NCI-H1694 treated with DMSO at 0.1 percent for 48 hours (cell line): ENCODE measurements around the gene TUBGCP2.

ENCODE experiments used
- DNase-seq: peaks from one replicate; lab custom pipeline; 2025; lab: John Stamatoyannopoulos, UW

The TUBGCP2 gene, protein sequence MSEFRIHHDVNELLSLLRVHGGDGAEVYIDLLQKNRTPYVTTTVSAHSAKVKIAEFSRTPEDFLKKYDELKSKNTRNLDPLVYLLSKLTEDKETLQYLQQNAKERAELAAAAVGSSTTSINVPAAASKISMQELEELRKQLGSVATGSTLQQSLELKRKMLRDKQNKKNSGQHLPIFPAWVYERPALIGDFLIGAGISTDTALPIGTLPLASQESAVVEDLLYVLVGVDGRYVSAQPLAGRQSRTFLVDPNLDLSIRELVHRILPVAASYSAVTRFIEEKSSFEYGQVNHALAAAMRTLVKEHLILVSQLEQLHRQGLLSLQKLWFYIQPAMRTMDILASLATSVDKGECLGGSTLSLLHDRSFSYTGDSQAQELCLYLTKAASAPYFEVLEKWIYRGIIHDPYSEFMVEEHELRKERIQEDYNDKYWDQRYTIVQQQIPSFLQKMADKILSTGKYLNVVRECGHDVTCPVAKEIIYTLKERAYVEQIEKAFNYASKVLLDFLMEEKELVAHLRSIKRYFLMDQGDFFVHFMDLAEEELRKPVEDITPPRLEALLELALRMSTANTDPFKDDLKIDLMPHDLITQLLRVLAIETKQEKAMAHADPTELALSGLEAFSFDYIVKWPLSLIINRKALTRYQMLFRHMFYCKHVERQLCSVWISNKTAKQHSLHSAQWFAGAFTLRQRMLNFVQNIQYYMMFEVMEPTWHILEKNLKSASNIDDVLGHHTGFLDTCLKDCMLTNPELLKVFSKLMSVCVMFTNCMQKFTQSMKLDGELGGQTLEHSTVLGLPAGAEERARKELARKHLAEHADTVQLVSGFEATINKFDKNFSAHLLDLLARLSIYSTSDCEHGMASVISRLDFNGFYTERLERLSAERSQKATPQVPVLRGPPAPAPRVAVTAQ

DNA sequence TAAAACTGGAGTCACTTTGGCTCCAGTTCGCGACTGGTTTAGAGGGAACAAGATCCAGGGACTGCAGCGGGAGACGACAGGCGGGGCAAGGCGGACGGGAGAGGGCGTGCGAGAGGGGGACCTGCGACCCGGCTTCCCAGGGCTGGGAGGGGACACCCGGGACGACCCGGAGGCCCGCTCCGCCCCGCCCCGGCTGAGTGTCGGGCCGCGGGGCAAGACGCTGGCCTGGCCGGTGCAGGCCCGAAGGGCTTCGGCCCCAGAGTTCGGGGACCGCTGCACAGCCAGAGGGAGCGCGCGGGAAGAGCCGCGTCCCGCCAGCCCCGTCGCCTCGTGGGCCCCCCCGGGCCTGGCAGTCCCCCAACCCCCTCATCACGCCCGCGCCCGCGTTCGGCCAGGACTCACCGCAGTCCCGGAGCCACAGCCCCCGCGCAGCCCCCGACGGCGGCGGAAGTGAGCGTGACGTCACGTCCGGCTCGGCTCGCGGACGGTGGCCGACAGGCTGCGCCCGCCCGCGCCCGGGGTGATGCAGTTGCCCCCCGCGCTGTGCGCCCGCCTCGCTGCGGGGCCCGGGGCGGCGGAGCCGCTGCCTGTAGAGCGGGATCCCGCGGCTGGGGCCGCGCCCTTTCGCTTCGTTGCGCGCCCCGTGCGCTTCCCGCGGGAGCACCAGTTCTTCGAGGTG is at the start of gene TUBGCP2, which contains the start of gene ZNF511:
Gene TUBGCP2, minus strand, starts transcription at position 452 of the 679 bp plus-strand sequence. CDS start 5,931 bp downstream, outside the sequence.
Gene ZNF511, plus strand, starts transcription at position 494 of the 679 bp plus-strand sequence. Its CDS starts 30 bp downstream, at position 524.
- no peak for DNase-seq

GRCh38 chr10:133357285-133358161 is 48.9 kb upstream of the TUBGCP2 start, which contains the start of gene FUOM:
Gene FUOM (minus strand): TSS chr10:133358019. CDS start chr10:133358007, 12 bp downstream.
- DNase-seq: peak; percentile 18

DNA sequence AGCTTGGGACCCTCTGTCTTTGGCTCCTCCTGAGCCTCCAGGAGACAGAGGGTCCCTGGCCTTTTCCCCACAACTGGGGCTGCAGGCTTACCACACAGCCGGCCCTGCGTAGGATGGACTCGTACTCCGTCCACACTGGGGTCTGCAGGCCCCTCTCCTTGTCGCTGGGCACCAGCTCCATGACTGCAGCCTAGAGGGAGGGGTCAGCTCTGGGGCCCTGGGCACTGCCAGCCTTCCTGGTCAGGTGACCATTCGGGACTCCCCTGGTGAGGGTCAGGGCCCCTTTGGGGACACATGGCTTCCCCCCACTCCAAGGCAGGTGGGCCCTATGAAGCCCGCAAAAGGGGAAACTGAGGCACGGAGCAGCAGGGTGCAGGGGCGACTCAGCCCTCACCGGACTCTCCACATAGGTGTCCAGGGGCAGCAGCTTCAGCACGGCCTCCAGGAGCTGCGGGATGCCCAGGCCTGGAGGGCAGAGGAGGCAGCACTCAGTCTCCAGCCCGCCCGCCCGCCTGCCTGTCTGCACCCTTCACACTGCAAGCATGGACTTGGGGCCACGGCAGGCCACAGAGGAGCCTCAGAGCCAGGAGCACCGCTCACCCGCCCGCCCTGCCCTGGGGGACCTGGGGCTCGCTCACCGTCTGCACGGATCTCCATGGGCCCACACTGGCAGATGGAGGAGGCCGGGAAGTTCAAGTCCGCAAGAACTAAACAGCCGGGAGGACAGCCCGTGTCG is 48.0 kb upstream of the TUBGCP2 start:
- no peak for DNase-seq

DNA sequence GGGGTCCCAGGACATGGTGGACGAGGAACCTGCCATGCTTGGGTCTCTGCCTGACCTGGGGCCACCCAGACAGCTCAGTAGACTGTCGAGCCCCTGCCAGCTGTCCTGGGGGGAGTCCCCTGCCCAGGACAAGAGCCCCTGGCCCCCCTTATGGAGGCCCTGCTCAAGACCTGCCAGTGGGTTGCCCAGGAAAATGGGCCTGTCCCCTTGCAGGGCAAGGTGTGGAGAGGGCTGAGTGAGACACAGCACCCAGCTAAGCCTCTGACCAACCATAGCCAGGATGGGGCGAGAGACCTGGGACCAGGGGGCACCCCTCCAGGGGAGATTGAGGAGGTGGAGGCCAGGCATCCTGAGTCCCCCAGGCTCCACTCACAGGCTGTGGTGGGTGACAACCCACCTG is 47.3 kb upstream of the TUBGCP2 start:
- DNase-seq: no peak

- no peak for DNase-seq
Measured at GRCh38 chr10:133355266-133355665, 46.6 kb upstream of the TUBGCP2 start.

DNA sequence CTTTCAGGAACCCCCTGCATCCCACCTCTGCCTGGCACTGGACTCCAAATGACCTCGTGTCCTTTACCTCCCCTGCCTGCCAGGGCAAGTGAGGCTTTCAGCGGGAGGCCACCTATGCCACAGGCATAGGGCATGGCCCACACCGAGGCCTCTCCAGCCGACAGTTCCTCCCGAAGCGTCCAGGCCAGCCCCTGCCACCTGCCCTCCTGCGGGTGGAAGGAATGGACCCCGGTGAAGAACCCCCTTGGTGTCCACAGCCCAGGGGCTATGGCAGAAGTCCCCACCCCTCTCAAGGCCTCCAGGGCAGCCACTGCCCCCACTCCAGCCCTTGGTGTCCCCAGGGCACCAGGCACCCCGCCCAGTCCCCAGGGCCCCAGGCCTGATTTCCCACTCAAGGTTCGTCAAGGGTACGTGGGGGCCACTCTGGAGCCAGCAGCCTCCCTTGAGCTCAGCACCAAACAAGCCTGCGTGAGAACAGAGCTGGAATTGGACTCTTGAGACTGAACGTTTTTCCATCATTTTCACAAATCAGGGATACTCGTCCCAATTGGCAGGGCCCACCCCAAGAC is 46.1 kb upstream of the TUBGCP2 start:
- DNase-seq: no peak

- no peak for DNase-seq
Measured at GRCh38 chr10:133353988-133354605, 45.4 kb upstream of the TUBGCP2 start.

DNA sequence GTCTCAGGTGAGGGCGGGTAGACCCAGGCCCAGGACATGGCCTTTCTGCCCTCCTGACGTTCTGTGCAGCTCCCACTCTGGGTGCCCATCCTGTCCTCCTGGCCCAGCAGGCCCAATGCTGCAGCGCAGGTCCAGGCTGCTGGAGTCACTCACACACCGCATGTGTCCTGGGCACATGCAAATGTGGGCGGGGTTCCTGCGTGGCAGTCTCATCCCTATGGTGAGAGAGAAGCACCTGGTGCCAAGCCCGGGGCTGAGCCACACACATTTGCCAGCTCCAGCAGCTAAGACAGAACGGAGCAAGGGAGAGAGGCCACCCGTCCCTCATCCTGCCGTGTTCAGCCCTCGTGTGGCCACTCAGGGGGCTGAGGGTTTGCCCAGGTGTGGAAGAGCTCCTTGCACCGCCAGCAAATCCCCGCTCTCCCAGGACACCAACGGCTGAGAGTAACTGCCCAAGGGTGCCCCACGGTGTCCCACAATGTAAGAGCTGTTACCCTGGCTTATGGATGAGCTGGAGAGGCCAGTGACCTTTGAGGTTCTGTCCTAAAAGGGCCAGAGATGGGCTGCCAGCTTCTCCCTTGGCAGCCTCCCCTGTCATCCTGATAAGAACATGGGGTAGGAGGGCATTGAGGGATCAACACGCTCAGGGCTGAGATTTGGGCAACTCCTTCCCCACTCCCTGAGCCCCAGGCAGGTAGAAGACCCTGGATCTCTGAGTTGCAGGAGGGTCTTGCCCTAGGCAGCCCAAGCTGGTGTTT is 44.7 kb upstream of the TUBGCP2 start:
- DNase-seq: no peak

GRCh38 chr10:133351408-133352318 is 43.0 kb upstream of the TUBGCP2 start:
- DNase-seq: no peak

- DNase-seq: no peak
Measured at GRCh38 chr10:133350950-133351329, 42.3 kb upstream of the TUBGCP2 start.

- DNase-seq: no peak
Measured at GRCh38 chr10:133350283-133350949, 41.7 kb upstream of the TUBGCP2 start.

- DNase-seq: no peak
Measured at GRCh38 chr10:133349577-133350011, 40.9 kb upstream of the TUBGCP2 start.

DNA sequence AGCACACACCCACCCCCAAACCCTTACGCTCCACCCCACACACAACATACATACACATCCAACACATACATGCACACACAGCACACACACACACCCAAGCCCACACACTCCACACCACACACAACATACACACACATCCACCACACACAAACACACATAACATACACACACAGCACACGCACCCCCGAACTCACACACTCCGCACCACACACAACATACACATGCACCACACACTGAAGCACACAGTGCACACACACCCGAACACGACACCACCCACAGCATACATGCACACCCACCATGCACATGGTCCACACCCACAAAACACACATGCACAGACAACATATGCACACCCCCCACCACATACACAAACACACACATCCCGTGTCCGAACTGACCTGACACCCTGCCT is 40.5 kb upstream of the TUBGCP2 start:
- DNase-seq: no peak

GRCh38 chr10:133347710-133348517 is 39.2 kb upstream of the TUBGCP2 start:
- no peak for DNase-seq

GRCh38 chr10:133346413-133346812 is 37.7 kb upstream of the TUBGCP2 start:
- no peak for DNase-seq

DNA sequence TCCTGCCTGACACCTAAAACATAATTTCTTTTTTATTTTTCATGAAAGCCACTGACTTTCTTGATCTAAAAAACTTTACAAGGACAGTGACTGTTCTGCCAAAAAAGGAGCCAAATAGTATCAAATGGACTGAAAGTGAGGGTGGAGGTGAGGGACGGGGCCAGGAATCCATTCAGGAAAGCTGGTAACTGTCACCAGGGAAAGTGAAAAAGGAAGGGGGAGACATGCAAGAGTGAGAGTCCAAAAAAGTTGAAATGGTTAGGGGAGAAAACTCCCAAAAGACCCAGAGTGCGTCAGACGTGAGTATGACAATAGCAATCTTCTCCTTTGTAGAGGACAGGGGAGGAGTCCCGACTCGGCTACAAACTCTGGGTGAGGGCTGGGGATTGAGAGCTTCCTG is 35.6 kb upstream of the TUBGCP2 start:
- no peak for DNase-seq
